Hematopoietic multipotent progenitor cell treated with erythropoietin and hydrocortisone succinate and interleukin-3 and kit ligand, for 15 days (in vitro differentiated cells): Measurements from ENCODE around the gene PKD2.

Source experiments
- DNase-seq: peaks from one replicate; pipeline ENCODE4 v3.0.0-alpha.2; 2015; ENCODE audit warnings: low spot score

PKD2 gene

DNA sequence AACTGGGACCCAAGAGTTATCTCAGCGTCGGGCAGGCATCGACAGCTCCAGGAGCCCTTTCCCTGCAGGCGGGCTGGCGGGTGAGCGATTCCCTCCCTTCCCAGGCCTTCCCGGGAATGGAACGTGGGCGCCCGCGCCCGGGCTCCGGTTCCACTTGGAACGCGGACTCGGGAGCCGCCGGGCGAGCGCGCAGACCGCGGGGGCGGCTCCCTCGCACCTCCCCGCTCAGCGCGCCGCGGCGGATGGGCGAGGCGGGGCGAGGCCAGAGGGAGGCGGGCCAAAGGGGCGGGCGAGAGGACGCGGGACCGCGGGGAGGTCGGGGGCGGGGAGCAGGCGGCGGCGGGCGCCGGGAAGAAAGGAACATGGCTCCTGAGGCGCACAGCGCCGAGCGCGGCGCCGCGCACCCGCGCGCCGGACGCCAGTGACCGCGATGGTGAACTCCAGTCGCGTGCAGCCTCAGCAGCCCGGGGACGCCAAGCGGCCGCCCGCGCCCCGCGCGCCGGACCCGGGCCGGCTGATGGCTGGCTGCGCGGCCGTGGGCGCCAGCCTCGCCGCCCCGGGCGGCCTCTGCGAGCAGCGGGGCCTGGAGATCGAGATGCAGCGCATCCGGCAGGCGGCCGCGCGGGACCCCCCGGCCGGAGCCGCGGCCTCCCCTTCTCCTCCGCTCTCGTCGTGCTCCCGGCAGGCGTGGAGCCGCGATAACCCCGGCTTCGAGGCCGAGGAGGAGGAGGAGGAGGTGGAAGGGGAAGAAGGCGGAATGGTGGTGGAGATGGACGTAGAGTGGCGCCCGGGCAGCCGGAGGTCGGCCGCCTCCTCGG is at the start of gene PKD2:
PKD2 (plus strand) TSS at position 332 of the 818 bp plus-strand sequence; CDS start at position 431, 99 bp downstream.
- peak; percentile 78 for DNase-seq

DNA sequence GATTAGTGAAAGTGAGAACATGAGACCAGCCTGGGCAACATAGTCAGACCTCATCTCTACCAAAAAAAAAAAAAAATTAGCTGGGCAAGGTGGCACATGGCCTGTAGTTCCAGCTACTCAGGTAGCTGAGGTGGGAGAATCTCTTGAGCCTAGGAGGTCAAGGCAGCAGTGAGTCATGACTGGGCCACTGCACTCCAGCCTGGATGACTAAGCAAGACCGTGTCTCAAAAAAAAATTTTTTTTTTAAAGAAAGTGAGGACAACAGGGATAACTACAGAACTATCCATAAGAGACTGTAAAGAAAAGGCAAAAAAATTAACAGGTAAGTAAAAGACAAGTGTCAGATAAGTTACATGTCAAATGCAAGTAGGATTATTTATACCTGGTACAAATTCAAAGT is 45.4 kb upstream of the PKD2 start:
- no peak for DNase-seq

DNA sequence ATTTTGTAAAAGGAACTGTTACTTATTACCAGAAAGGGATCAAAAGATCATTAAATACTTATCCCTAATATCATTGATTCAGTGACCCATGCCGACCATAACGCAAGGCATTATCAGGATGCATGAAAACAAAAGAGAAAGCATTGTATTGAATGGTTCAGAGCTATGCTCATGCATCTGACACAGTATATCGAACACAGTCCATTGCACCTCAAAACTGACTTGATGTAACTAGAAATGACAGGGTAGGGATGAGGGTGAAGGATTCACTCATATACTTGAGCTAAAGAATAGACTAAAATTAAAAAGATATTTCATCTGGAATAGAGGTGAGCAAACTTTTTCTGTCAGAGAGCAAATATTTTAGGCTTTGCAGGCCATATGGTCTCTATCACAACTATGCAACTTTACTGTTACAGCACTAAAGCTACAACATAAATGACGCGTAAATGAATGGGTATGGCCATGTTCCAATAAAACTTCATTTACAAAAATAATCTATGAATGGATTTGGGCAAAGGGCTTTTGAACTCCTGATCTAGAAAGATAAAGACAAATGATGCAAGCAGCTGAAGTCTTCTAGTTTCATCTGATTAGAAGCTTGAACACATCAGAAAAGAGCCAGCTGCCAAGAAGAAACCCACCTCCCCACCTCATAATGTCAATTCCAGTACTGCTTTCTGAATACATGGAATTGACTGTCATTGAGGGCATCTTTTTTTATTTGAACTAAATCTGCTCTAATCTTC is 44.9 kb upstream of the PKD2 start:
- DNase-seq = no peak

DNA sequence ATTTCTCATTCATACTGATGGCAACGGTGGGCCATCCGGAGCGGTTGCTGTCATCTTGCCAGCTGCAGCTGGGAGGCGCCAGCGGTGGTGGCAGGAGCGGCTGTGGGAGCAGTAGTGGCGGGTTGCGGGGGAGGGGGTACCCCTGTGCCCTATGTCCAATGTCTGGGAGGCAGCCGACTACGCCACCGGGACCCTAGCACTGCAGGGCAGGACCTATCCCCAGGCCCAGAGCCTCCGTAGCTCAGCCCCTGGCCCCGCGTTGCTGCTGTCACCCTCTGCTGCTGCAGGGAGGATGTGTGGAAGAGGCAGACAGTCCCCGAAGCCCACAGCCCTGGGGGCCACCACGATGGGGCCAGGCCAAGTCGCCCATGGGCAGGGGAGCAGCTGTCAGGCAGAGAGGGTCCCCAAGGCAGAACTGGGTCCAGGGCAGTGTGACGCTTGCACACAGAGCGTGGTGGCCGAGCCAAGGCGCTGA is 41.9 kb upstream of the PKD2 start:
- DNase-seq = no peak

DNA sequence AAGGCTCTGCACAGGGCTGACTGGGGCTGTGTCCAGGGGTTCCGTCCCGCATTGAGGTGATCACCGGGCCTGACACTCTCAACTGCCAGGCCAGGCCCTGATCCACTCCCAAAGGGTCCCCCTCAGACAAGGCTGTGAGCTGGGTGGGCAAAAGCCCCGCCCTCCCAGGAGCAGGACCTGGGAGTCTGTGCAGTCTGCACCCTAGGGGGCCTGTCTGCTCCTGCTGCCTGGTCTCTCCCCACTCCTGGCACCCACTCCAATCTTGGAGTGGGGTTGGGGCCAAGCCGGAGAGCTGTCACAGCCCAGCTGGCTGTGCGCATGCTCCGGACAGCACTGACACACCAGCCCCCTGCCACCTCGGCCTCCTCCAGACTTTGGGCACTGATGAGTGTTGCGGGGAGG is 41.3 kb upstream of the PKD2 start:
- DNase-seq = no peak

DNA sequence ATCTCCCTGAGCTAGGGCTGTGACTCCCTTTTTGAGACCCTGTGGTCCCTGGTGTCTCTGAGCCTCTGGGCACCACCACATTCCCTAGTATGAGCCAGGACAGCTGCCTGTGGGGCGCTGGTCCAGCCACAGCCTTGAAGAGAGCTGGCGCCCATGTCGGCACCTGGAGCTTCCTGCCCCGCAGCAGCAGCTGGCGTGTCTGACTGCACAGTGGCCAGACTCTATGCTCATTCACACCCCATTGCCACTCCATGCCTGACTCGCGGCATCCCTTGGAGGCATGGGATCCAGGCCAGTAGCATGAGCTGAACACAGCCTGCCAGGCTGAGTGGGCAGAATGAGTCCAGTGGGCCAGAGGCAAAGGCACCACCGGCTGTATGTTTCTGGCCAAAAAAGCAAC is 40.2 kb upstream of the PKD2 start:
- no peak for DNase-seq

DNA sequence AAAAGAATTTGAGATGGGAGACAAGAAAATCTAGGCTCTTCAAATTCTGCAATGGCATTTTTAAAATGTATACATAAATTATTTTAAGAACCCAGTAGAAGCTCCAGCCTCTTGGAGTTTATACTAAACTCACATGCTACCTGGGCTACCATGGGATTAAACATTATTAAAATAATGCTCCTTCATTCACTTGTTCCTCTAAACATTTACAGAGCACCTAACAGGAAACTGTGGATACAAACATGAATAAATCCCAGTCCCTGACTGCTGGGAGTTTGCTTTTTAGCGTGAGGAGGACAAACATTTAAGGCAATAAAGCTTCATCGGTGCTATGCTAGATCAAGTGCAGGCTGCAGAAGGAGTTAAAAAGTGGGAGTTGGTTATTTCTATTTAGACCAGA is 37.3 kb upstream of the PKD2 start:
- no peak for DNase-seq

DNA sequence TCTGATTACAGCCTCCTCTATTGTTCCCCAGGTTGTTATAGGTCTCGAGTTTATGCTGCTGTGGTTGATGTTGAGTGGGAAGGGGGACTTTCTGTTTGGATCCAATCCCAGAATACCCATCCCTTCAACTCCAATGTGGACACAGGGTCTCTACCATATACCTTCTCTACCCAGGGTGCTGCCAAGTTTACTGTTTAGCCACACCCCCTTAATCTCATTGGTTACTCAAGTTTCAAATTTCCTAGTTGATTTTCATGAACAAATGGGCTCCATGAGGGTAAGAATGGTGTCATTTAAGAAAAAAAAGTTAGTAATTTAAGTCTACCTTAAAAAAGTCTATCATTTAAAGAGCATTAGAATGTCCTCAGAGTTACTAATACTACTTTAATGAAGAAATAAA is 35.6 kb upstream of the PKD2 start:
- DNase-seq = no peak

DNA sequence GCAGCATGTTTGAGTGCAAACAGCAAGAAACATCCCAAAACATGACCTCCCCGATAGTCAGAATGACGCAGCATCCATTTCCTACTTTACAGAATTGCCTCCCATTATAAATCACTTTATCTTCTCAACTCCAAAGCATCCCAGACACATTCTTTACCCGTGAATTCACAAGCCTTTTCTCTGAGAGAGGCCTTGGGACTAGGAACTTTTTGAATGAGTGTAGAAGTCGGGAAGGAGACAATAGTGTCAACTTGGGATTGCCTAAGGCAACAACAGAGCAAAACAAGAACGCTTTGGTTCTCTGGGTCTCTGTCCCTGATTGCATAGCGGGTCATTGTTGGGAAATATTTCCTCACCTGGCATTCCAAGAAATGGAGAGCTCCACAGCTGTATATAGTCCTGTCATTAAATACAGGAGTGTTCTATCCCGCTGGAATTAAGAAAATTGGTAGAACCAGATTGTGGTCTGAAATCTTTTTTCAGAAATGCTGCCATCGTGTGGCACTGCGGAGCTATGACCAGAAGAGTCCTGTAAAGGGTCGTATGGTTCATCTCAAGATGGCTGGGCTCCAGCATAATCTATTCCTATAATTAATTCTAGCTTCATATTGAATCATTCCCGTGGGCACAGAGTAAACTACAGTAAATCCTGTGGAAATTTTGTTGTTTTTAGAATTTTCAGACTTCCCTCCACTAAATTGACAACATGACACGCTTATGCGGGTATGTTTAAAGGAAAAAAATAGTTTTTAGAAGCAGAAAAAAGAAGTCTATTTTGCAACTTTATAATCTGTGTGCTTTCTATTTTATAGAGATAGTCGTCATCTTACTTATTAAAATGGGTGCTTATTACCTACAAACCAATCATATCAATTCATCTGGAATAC is 33.9 kb upstream of the PKD2 start:
- peak; percentile 22 for DNase-seq

DNA sequence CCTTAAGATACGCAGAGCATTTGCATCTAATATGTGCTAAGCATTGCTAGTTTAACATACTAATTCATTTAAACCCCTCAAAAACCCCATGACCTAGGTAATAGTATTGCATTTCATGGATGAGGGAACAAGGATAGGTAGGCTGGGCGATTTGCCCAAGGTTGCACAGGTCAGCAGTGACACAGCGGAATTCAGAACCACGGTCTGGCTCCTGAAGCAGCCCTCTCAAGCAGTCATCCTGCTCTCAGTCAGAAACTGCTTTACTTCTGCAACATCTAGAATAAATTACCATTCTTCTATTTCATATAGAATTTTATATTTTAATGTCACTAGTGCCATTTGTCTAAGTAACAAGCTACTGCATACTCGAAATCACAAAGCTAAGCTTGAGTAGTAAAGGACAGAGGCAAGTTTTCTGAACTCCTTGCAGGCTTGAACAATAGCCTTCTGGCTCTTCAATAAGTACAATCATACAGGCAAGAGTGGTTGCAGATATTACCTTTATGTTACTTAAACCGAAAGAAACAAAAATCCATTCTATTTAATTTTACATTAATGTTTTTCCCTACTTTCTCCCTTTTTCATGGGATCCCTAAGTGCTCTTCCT is 32.5 kb upstream of the PKD2 start:
- no peak for DNase-seq

DNA sequence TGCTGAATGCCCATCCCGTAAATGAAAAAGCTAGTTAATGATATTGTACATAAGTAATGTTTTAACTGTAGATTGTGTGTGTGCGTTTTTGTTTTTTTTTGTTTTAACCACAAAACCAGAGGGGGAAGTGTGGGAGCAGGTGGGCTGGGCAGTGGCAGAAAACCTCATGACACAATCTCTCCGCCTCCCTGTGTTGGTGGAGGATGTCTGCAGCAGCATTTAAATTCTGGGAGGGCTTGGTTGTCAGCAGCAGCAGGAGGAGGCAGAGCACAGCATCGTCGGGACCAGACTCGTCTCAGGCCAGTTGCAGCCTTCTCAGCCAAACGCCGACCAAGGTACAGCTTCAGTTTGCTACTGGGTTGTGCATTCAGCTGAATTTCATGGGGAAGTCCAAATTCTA is 32.0 kb upstream of the PKD2 start, which contains the start of gene SPP1:
SPP1 (plus strand) TSS at position 249 of the 400 bp plus-strand sequence. CDS start 1,182 bp downstream, outside the sequence.
- no peak for DNase-seq

DNA sequence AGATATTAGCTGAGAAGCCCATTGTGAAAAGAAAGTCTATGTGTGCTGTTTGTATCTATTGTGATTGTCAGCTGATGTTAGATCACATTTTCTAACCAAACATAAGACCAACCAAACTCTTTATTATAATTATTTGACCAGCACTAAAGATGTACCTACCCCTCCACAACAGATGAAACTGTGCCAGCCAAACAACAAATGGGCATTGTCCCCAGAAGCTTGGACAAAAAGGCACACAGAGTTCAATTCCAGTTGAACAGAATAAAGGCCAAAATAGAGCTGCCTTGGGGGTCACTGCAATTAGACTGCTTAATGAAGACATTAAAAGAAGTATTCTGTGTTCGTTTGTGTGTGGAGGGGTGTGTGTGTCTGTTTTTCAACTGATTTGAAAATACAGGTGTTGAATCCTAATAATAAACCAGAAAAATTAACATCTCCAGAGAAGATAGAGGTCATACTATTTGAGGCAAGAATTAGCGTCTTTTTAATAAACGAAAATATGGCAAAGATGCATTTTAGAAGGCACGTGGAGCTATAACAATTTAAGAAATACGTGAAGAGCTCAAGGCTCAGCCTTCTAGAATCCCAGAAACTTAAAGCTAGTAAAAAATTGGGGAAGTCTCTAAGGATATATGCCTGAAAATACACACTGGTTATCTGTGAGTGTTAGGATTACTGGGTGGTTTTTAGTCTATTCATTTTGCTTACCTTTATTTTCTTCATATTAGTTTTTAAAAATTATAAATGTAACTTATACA is 29.7 kb upstream of the PKD2 start:
- no peak for DNase-seq

DNA sequence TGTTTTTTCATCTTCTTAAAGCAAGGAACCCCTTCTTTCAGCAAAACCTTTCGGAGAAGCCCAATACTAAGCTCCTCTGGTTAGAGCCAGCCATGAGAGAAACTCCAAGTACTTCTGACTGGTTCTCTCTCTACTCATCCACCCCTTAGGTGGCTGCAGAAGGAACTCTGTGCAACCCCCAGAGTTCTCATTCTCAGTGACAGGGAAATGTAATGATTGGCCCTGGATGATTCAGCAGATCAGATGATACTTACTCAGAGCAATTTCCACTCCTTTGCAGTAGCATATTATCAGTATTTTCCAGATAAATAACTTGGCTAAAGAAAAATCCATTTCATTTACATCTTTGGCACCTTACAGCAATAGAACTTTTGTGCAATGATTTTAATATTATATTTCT is 28.8 kb upstream of the PKD2 start:
- DNase-seq = no peak

DNA sequence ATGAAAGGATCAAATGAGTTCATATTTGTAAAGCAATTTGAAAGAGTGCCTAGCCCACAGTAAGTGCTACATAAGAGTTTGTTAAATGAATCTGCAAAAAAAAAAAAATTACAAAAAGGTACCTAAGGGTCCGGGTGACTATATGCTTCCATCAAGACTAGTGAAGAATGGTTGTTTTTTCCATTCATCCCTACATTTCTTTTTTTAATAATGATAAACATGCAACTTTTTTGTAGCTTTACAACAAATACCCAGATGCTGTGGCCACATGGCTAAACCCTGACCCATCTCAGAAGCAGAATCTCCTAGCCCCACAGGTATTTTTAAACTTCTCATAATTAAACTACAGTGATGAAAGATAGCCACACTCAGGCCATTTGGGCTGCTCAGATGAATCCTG is 27.6 kb upstream of the PKD2 start:
- DNase-seq = no peak

DNA sequence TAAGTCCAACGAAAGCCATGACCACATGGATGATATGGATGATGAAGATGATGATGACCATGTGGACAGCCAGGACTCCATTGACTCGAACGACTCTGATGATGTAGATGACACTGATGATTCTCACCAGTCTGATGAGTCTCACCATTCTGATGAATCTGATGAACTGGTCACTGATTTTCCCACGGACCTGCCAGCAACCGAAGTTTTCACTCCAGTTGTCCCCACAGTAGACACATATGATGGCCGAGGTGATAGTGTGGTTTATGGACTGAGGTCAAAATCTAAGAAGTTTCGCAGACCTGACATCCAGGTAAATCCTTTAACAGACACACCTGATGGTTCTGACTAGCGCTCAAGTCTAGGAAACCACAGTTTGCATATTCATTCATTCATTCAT is 25.9 kb upstream of the PKD2 start:
- DNase-seq = no peak

DNA sequence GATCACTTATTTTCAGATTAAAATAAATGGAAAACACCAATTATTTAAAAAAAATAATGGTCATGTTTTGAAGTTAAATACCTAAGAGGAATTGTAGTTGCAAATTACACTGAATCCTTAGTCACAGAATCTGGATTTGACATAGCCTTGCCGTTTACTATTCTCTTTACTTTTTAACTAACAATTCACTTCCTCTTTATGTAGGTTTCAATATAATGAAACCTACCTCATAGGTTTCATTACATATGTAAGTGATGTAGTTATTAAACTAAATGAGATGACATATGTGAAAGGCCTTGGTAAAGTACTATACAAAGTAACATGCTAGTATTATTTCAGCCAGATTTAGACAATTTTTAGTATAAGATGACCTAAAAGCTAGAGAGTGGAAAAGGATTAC is 25.4 kb upstream of the PKD2 start:
- DNase-seq = no peak

DNA sequence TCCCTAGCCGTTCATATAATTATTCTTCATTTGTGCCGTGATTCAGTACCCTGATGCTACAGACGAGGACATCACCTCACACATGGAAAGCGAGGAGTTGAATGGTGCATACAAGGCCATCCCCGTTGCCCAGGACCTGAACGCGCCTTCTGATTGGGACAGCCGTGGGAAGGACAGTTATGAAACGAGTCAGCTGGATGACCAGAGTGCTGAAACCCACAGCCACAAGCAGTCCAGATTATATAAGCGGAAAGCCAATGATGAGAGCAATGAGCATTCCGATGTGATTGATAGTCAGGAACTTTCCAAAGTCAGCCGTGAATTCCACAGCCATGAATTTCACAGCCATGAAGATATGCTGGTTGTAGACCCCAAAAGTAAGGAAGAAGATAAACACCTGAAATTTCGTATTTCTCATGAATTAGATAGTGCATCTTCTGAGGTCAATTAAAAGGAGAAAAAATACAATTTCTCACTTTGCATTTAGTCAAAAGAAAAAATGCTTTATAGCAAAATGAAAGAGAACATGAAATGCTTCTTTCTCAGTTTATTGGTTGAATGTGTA is 24.9 kb upstream of the PKD2 start:
- no peak for DNase-seq

DNA sequence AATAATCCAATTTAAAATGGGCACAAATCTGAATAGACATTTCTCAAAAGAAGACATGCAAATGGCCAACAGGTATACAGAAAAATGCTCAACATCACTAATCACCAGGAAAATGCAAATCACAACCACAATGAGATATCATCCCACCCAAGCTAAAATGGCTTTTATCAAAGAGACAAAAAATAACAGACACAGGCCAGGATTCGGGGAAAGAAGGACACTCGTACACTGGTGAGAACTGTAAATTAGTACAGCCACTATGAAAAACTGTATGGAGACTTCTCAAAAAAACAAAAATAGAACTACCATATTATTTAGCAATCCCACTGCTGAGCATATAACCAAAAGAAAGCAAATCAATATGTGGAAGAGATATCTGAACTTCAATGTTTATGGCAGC is 23.4 kb upstream of the PKD2 start:
- no peak for DNase-seq

DNA sequence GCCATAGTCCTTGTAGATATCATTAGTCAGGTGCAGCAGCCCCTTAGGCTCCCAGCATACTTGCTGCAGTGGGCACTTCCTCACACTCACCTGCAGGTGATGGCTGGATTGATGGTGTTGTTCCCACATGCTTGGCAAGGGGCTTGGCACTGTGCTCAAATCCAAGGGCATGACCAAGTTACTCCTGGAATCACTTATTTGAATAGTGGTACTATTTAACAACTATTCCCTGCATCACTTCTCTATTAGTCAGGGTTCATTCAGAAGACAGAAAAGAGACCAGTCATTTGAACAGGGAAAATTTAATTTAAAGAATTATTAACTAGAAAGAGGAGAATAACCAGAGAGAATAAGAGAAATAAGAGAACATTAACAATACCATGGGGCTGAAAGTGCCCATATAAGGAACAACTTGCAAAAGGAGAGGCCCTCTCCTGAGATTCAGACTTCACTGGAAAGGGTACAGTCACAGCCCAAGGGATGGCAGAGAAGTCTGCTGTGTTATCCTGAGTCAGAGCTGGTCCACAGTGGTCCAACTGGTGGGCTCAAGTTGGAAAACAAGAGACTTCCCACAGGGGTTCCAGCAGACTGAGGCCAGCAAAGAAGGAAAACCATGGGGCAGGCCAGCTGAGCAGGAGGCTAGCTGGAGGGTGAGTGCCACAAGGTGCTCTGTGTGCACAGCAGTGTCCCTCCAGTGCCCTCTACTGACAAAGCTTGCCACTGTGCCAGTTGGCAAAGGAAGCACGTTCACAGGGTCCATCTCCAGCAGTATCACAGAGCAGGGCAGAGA is 22.1 kb upstream of the PKD2 start:
- peak; percentile 15 for DNase-seq

DNA sequence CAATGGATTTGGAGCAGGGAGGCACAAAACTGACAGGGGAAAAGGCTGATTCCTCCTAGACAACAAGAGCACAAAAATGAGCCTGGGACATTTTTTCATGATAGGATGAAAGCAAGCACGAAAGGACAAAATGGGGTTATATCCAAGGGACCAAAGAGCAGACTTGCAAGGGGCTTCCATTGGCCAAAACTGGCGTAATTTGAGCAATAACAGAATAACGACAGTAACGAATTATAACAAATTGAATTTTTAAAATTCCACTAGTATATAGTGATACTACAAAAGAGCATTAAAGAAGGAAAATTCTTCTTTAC is 21.6 kb upstream of the PKD2 start:
- DNase-seq = no peak
